GM18870 (cell line): Measurements from ENCODE around the gene PLXNB1.

Source experiments
- ATAC-seq: cut with Tn5 transposase; IDR thresholded peaks from one replicate; pipeline ENCODE4 v1.9.1; 2021; ENCODE audit warnings: moderate library complexity; ENCODE audit not compliant: unreplicated experiment

Gene PLXNB1

DNA sequence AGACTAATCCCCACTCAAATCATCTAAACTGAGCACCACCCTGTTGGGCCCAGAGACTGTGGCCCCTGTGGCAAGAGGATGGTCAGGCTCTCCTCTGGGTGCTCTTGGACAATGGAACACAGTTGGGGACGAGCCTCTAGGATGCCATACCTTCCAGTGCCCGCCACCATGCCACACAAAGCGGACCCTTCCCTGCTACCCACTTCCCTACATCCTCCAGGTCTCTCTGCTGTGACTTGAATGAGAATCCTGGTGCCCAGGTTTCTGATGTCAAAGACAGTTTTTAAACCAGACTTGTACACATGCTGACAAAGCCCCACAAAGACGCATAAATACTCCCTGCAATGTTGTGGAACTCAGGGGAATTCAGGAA is 5.3 kb upstream of the PLXNB1 start:
- no peak for ATAC-seq

DNA sequence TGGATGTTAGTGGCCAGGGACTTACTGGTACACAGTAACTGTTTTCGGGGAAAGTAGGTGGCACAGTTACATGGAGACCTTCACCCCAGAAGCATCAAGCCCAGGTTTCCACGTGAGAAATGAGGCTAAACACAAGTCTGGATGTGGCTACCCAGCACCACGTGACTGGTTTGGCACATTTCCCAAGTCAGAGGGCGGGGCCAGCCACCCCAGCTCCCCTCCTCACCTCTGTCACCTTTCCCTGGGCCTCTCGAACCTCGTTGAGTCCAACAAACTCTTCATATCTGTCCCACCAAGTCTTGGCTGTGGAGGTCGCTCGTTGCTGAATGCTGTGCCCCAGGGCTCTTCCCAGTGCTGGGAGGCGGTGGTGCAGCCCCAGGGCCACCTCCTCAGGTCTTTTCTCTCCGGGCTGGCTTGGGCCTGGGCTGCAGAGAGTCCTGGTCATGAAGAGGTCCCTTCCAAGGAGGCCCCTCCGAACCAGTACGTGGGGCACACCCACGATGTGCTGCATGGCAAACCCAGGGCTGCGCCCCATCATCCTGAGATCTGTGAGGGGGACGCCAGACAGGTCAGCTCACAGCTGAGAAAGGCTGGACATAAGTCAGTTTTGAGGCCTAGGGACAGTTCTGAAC is 4.8 kb upstream of the PLXNB1 start:
- ATAC-seq = no peak

DNA sequence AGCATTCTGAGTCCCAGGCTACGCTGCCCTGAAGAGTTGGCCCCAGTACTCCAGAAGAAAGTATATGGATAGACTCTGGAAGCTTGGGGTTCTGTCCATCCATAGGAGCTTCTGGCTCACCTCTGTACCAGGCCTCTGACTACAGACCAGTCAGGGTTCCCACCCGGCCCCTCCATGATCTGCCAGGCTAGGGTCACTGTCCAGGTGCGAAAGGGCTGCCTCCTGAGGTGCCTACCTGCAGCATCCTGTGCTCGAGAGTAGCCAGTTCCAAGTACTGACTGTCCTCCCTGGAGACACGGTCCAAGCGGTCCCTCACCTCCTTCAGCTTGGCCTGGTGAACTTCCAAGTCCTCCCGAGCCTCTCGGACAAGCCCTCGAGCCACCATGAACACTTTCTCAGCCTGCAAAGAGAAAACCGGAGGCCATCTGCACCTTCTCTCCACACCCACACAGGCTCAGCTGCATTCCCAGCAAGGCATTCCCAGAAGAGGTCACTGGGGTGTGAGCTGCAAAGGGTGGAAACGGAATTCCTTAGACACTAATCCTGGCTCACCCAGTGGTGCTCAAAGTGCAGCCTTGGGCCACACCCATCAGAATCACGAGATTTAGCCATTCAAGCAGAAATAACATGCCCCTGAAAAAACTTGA is 3.7 kb upstream of the PLXNB1 start:
- no peak for ATAC-seq

DNA sequence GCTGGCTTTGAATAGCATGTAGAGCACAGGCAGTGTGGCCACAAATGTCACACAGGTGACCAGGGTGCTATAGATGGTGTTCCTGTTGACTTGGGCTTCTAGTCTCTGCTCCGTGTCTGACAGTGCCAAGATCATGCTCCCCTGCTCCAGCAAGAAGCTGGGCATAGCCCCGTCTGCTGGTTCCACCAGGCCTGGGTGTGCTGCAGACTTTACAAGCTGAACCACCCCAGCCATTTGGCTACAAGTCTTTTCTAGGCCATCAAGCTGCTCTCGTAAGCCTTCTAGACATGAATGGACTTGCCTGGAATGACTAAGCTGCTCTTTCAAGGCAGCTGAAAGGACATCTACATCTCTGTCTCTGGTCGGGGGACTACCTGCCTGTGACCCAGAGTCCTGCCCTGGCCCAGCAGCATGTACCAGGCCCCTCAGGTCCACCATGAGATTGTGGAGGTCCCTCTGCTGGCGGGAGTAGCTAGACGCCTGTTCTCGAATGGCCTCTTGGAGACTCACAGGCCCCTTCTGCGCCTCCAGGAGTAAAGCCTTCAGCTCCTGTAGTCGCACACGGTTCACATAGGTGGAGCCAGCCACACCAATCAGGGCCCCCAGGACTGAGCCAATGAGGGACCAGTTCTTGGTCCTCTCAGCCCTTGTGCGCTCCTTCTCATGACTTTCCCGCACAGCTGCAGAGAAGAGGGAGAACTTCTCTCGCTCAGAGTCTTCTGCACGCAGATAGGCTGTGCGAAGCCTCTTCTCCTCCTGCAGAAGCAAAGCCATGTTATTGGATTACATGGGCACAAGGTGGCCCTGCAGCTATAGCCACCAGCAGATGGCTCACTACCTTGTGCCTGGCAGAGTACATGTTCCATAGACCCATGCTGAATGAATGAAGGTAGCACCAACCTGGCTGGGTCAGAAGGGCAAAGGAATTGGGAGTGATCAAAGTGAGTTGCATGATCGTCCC is 2.8 kb upstream of the PLXNB1 start:
- no peak for ATAC-seq

DNA sequence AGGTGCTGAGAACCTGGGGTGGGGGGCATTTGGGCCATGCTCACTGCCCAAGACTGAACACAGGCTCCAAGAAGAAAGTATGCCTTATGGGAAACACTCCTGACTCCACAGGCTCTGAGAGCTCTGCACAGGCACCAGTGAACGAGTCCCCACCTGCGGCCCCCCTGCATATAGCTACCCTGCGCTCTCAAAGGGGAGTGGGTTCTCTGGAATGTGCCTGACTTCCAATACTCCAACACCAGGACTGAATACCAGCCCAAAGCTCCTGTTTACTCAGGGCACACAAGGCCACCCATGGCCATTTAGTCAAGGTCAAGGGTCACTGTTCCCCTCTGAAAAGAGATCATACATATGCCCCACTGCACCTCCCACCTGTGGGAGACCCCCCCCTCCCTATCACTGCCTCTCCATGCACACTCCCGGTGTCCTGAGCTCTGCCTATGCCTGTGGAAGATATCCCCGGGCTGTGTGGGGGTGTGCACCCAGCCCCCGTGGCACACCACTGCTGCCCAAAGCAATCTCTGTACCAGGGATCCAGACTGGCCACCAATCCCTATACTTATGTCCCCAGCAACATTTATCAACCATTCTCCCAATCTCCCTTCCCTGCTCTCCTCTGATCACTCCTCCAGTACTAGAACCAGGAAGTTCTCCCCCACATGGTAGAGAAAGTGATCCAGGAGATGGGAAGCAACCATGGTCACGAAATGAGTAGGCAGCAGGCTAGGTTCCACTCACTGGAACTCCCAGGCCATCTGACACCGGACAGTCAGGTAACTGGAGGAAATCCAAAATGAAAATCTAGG is 1.5 kb upstream of the PLXNB1 start:
- no peak for ATAC-seq

DNA sequence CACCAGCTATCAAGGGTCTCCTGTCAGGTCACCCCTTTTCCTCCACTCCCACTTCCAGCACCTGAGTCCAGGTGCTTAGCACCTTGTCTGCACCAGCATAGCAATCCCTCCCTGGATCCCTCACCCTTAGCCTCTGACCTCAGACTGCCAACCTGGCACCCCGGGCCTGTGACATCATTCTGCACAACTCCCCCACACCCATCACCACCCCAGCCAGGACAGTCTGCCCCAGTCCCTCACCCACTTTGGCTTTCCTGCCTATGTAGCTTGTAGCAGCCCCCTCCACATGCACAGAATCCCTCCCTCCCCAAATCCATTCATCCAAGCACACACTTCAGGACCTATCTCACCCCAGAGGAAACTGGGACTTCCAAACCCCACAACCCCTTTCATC is 819 bp upstream of the PLXNB1 start:
- no peak for ATAC-seq

DNA sequence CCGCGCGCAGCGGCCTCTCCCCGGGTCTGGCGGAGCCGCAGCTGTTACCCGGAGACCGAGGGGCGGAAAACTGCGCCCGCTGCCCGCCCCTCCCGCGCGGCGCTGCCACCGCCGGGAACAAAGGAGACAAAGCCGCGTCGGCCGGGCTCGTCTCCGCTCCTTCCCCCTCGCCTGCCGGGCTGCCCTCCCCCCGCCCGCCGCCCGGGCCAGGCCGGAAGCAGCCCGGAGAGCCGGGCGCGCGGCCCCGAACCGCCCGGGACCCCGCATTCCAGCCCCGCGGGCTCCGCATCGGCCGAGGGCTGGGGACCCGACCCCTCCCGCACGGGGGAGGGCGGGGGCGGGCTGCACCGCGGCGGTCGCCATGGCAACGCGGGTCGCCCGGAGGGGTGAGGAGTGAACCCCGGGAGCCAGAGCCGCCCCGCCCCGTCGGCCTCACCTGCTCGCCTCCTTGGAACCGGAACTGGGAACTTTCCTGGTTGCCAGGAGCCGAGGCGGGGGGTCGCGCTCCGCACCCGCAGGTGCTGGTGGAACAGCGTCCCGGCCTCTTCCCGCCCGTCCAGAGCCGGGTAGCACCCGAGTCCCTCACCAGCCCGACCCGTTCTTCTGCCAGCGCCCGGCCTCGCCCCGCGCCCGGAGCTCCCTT is 448 bp downstream of the PLXNB1 start:
- no peak for ATAC-seq

DNA sequence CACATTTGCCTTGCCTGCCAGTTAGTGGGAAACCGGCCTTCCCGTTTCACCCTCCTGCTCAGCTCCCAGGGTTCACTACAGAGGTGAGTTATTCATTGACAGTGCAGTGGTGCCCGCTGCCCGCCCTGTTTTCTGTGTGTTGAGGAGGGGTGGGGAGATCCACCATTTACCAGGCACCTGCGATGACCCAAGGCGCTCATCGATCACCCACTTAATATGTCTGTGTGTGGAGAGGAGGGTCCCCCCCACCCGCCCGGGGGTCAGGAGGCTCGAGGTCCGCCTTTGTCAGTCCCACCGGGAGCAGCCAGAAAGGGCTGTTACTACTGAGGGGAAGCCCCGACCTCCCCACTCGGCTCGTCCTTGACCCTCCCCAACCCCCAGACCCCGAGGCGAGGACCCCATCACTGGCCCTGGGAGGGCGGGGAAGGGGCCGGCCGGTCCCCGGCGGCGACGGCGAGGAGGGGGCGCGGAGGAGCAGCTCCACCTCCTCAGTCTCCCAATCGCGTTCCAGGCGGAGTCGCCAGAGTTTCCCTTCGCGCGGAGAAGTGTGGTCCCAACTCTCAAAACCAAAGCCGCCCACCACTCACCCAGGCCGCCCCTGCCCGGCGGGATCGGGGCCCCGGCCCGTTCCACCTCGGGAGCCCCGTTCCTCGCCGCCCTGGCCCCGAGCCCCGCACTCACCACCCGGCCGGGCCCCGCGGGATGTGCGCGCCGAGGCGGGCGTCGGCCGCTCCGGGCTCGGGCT is 1.1 kb downstream of the PLXNB1 start:
- ATAC-seq = no peak

DNA sequence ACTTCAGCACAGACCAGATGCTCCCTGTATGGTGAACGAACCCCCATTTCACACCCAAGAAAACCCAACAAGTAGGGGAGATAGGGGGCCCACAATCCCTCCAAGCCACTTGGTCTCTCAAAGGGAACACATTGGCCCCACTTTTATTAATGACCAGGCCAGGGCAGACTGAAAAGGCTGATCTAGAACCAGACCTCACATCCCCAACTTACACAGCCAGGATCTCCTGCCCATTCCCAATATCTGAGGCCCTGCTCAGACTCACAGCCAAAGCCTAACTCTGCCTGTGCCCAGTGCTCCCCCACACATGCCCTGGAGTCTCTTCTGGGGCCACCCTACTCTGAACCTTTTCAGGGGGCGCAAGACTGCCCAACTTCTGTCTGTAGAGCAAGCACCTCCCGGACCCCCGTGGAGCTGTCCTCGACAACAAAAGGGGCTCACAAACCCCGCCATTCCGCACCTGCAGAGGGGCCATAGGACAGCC is 1.8 kb downstream of the PLXNB1 start:
- no peak for ATAC-seq

DNA sequence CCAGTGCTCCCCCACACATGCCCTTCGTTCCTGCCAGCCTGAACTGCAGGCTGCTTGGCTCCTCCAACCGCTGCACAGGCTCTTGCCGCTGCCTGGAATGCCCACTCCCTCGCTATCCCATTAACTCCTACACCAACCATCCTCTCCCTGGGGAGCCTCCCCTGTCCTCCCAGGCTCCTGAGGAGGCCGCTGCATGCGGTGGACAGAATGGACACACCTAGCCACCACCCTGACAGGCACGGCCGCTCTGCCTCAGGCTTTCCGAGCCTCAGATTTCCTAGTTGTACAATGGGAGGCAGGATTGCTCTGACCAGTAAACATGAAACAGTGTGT is 2.3 kb downstream of the PLXNB1 start:
- no peak for ATAC-seq

DNA sequence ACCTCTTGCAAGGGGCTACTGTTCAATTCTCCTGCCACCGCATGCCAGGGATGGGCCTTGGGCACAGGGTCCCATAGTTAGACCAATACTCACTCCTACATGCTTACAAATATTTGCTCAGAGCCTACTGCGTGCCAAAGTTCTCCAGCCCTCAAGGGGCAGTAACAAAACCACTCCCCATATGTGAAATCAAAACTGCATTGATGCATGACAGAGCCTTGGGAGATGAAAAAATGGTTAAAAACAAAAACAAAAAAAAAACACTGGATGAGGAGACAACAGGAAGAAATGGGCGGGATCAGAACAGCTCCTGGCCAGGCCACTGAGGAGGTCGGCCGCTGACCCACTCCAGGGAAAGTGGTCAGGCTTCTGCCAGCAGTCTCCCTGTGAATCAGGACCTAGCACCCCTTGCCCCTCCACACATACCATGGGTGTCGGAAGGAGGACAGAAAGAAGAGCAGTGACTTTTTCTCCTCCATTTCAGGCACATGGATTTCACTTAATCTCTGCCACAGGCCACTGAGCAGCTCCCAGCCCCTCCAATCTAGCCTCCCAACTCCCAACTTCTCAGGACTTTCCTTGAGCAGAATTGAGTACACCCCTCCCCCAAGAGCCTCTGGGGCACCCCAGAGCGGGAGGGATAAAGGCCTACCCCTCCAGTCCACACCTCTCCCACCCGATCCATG is 2.8 kb downstream of the PLXNB1 start:
- ATAC-seq = no peak

DNA sequence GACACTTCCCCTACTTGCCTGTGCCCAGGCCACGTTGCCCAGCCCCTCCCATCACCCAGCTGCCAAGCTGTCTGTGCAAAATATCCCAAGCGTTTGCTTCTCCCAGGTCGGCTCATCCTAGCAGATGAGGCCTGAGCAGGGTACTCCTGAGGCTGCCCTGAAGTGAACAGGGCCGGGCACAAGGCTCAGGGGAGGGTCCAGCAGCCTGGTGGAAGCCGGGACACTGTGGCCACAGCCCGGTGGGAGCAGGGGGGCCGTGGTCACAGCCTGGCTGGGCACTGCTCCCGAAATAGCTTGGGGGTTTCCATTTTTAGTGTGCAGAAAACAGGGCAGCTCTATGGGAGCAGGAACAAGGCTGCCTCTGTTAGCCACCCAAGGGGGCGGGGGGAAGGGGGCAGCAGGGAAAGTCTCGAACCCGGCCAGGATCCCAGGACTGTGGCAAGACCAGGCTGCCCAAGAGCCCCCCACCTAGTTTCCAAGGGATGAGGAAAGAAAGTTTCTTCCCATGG is 3.4 kb downstream of the PLXNB1 start:
- ATAC-seq = no peak

DNA sequence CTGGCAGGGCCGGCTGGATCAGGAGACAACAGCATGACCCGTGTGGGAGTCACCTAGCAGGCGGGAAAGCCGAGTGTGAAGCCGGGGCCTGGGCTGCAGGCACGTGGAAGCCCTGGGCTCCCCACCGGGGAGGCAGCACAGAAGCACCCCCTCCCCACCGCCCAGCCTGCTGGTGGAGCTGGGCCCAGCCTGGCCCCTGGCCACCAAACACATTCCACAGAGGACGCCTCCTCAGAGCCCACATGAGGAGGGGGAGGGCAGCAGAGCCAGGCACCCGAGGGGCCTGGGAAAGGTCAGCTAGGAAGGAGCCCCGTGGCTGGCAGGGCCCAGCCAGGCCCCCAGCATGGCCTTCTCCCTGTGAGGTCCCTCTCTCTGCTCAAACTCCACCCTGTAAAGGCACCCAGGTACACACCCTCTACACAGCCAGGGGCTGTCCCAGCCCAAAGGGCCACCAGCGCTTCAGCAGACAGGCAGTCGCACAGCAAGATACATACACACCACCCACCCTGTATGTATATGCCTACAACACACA is 4.5 kb downstream of the PLXNB1 start:
- no peak for ATAC-seq

DNA sequence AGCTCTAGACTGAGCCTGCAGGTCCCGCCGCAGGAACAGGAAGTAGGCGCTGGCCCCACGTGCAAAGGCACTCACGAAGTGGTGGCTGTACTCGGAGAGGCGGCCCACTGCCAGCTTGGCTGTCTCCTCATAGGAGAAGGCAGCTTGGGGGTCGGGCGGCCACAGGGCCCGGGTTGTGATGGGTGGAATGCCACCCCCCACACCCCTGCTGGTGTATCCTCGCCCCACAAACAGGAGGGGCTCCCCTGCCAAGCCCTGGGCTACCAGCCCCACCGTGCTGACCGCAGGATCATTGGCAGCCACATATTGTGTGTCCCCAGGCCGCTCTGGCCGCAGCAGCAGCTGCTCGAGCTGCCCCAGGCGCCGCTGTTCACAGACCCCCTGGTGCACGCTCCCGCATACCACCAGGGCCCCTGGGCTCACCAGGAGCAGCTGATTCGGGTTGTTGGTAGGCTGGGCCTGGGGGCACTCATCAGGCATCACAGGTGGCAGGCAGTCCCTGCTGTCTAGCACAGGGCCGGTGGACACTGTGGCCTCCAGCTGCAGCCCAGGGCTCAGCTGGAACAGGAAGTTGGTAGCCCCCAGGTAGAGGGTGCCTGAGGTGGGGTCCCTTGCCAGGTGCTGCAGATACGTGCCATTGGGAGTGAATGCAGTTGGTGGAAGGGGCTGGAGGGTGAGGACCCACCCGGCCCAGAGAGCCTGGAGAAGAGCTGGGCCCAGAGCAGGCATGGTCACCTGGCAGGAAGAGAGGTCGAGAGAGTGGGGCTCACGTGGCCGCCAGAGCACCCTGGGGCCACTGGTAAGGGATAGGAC is 5.8 kb downstream of the PLXNB1 start:
- ATAC-seq = no peak

DNA sequence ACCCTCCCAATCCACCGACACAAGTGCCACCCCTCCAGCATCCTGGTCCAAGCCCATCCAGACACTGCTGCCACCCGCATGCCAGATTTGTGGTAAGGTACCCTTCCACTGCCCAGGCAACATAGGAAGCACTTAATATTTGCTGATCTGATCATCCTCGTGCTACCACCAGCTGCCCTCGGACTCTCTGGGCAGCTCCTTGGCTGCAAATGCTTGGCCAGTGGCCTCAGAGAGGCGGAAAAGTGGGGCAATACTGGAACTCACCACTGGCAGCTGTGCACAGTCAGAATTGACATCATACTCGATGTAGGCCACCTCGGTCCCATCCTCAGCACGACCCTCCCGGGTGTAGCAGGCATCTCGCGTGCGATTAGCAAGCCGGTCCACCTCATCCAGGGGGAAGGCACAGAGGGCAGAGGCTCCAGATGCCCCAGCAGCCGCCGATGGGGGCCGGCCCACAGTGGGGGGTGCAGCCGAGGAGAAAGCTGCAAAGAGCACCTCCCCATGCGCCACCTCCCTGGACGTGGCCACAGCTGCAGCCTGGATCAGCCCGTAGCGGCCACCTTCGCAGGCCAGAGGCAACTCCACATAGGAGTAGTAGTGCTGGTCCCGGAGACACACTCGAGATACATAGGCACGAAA is 6.5 kb downstream of the PLXNB1 start:
- no peak for ATAC-seq

DNA sequence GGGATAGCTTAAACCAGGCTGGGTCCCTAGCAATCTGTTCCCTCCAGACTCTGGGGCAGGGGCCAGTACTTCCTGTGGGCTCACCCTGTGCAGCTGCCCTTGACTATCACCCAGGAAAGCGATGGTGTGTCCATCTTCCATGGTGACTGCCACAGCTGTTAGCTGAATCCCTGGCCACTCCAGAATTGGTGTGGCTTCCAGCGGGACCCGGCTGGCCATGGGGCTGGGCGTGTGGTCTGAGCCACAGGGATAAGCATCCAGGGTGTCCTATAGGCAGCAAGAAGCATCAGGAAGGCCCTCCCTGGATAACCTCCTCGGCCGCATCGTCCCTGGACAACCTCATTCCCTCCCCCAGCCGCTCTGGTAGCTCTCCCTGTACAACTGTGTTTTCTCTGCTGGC is 7.2 kb downstream of the PLXNB1 start:
- ATAC-seq = no peak

DNA sequence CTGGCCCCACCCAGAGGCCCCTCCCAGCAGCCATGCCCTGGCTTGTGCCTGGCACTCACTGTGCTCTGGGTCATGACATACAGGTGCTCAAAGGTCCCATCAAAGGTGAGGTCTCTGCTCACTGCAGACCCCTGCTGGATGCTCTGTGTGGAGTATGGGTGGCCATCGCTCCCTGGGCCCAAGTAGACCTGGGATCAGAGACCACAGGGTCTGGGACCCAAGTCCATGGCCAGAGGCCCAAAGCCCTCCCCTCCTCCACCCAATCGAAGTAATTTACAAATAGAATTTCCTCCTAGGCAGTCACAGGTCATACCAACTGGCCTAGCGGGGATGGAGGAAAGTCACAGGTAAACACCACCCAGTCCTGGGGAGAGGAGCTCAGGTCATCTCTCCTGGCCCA is 7.6 kb downstream of the PLXNB1 start:
- ATAC-seq = no peak

DNA sequence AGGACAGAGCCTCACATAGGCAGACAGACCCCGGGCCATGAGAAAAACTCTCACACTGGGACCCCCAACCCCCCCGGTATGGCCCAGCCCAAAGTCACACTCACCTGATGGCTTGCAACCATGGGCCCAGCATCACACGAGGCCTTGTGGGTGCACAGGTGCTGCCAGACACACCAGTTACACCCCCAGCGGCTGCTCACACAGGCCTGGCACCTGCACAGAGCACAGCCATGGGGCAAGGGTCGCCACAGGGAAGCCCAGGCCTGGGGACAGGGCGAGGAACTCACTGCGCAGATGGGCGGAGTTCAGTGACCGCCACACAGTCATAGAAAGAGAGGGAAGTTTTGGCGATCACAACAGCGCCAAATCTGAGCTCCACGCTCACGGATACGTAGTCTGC is 9.3 kb downstream of the PLXNB1 start:
- ATAC-seq = no peak
